ENCODE results near the gene KCNAB2. TPM values are rescaled to one million over a fixed set of nuclear protein-coding genes. Genes with fewer than 3 reads are reported as not detected.

KCNAB2 gene
- total and polyA plus RNA-seq, 2 donors (not counting 1 experiment from before 2014, with no cell fraction given), result 90.7 to 143 TPM

DNA sequence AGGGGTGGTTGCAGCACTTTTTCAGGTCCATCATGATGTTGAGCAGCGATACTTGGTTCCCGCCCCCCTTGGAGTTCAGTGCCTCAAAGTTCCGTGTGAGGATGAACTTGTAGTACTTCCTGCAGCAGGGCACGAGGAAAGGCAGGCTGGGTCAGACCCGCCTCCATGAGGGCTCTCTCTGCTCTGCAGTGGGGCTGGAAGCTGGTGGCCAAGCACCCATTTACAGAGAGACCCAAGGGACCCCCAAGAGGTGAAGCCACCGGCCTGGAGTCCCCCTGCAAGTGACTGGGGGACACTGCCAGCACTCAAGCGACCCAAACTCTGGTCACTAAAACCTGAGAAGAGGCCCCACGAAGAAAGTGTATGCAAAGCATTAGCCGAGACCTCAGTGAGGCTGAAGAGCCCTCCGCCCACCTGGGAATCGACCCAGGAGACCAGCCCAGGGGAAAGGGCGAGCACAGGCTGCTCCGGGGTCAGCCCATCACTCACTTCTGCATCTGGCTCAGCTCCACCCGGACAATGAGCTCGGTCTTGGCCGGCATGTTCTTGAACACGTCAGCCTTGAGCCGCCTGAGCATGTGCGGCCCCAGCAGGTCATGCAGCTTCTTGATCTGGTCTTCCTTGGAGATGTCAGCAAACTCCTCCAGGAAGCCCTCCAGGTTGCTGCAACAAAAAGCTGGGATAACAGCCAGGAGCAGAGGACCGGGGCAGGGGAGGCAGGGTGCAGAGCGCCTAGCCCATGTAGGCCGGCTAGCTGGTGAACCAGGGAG lies 89.2 kb downstream of the KCNAB2 start:
- H3K4me3 ChIP-seq (ENCODE audit: control extremely low read depth in 1 of 5, extremely low read depth in 1 of 5, insufficient read depth in 1 of 5, low read depth in 2 of 5, low read length in 4 of 5), result no peak overlapping the region
- H3K4me2 ChIP-seq (replicated peaks; ENCODE audit: low read depth, low read length, poor library complexity, severe bottlenecking), result no peak overlapping the region
- H3K36me3 ChIP-seq (replicated peaks in 1 of 2; ENCODE audit: control extremely low read depth in 1 of 2, control insufficient read depth in 1 of 2, extremely low read depth in 1 of 2, insufficient read depth in 2 of 2, low read length in 1 of 2), result no peaks in the 10 kb centered on the region
- POLR2A ChIA-PET, result no interaction called here
- H3K9ac ChIP-seq (ENCODE audit: low read length), result no peak overlapping the region
- no peaks in the 10 kb centered on the region for H4K20me1 ChIP-seq (ENCODE audit: control insufficient read depth, insufficient read depth, low read length, poor library complexity, severe bottlenecking)
- TF ChIP-seq, protein P1, sequence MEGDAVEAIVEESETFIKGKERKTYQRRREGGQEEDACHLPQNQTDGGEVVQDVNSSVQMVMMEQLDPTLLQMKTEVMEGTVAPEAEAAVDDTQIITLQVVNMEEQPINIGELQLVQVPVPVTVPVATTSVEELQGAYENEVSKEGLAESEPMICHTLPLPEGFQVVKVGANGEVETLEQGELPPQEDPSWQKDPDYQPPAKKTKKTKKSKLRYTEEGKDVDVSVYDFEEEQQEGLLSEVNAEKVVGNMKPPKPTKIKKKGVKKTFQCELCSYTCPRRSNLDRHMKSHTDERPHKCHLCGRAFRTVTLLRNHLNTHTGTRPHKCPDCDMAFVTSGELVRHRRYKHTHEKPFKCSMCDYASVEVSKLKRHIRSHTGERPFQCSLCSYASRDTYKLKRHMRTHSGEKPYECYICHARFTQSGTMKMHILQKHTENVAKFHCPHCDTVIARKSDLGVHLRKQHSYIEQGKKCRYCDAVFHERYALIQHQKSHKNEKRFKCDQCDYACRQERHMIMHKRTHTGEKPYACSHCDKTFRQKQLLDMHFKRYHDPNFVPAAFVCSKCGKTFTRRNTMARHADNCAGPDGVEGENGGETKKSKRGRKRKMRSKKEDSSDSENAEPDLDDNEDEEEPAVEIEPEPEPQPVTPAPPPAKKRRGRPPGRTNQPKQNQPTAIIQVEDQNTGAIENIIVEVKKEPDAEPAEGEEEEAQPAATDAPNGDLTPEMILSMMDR (IDR thresholded peaks at IDR 0.05), result no peak
- no peak for TF ChIP-seq EZH2 (IDR thresholded peaks at IDR 0.05; ENCODE audit: borderline replicate concordance, insufficient read depth, low read depth, low read length, poor library complexity, severe bottlenecking)
- no peak overlapping the region for H3K4me3 Mint-ChIP-seq
- H3K9me3 ChIP-seq (ENCODE audit: control extremely low read depth in 1 of 3, control insufficient read depth in 2 of 3, insufficient read depth in 1 of 3, low read length in 2 of 3), result peaks cover 0 to 17% (median 0%) of the 10 kb centered on the region in 3 donors
- H3K27ac Mint-ChIP-seq, result no peak overlapping the region
- CTCF ChIA-PET, result no interaction called here
- intact Hi-C loops (cut with micrococcal nuclease), result no loop called here
- no peaks in the 10 kb centered on the region for H3K79me2 ChIP-seq (ENCODE audit: control insufficient read depth, insufficient read depth, low read length)
- DNase-seq (no peak), ATAC-seq (ENCODE audit: low read depth) (no peak)
- peaks cover 8% of the 10 kb centered on the region for H3K9me3 Mint-ChIP-seq (ENCODE audit: insufficient read depth)
- H3K27me3 Mint-ChIP-seq, result peaks cover 3% of the 10 kb centered on the region
- H2AFZ ChIP-seq (ENCODE audit: insufficient read depth, low read depth, low read length, poor library complexity, severe bottlenecking), result no peak overlapping the region
- no peaks in the 10 kb centered on the region for H3K4me1 Mint-ChIP-seq
- no peaks in the 10 kb centered on the region for H3K27me3 ChIP-seq (replicated peaks in 1 of 4; ENCODE audit: control extremely low read depth in 1 of 4, control insufficient read depth in 3 of 4, insufficient read depth in 4 of 4, low read length in 3 of 4)
- H3K27ac ChIP-seq (ENCODE audit: low read length in 2 of 2), result no peak overlapping the region
- no peaks in the 10 kb centered on the region for H3K4me1 ChIP-seq (ENCODE audit: control insufficient read depth in 2 of 2, insufficient read depth in 2 of 2, low read length in 2 of 2)
- WGBS (ENCODE audit: insufficient coverage), result 90% methylated on average over 22 of the region's 22 CpGs

GRCh38 chr1:6136516-6137220 lies 91.0 kb downstream of the KCNAB2 start:
- intact Hi-C loops (cut with micrococcal nuclease), result no loop called here
- H3K27ac Mint-ChIP-seq, result no peak overlapping the region
- DNase-seq (no peak), ATAC-seq (ENCODE audit: low read depth) (no peak)
- H3K4me1 ChIP-seq (ENCODE audit: control insufficient read depth in 2 of 2, insufficient read depth in 2 of 2, low read length in 2 of 2), result no peaks in the 10 kb centered on the region
- no peaks in the 10 kb centered on the region for H3K27me3 ChIP-seq (replicated peaks in 1 of 4; ENCODE audit: control extremely low read depth in 1 of 4, control insufficient read depth in 3 of 4, insufficient read depth in 4 of 4, low read length in 3 of 4)
- TF ChIP-seq, protein P1 (IDR thresholded peaks at IDR 0.05), result no peak
- no peak for TF ChIP-seq EZH2 (IDR thresholded peaks at IDR 0.05; ENCODE audit: borderline replicate concordance, insufficient read depth, low read depth, low read length, poor library complexity, severe bottlenecking)
- WGBS (ENCODE audit: insufficient coverage), result 91% methylated on average over 12 of the region's 16 CpGs
- H3K4me1 Mint-ChIP-seq, result no peaks in the 10 kb centered on the region
- CTCF ChIA-PET, result no interaction called here
- H3K9me3 Mint-ChIP-seq (ENCODE audit: insufficient read depth), result peaks cover 8% of the 10 kb centered on the region
- no peak overlapping the region for H2AFZ ChIP-seq (ENCODE audit: insufficient read depth, low read depth, low read length, poor library complexity, severe bottlenecking)
- H3K79me2 ChIP-seq (ENCODE audit: control insufficient read depth, insufficient read depth, low read length), result no peaks in the 10 kb centered on the region
- no peak overlapping the region for H3K4me3 Mint-ChIP-seq
- H3K9ac ChIP-seq (ENCODE audit: low read length), result no peak overlapping the region
- no peak overlapping the region for H3K4me3 ChIP-seq (ENCODE audit: control extremely low read depth in 1 of 5, extremely low read depth in 1 of 5, insufficient read depth in 1 of 5, low read depth in 2 of 5, low read length in 4 of 5)
- no peaks in the 10 kb centered on the region for H4K20me1 ChIP-seq (ENCODE audit: control insufficient read depth, insufficient read depth, low read length, poor library complexity, severe bottlenecking)
- POLR2A ChIA-PET, result no interaction called here
- no peaks in the 10 kb centered on the region for H3K36me3 ChIP-seq (replicated peaks in 1 of 2; ENCODE audit: control extremely low read depth in 1 of 2, control insufficient read depth in 1 of 2, extremely low read depth in 1 of 2, insufficient read depth in 2 of 2, low read length in 1 of 2)
- H3K27me3 Mint-ChIP-seq, result peaks cover 3% of the 10 kb centered on the region
- H3K9me3 ChIP-seq (ENCODE audit: control extremely low read depth in 1 of 3, control insufficient read depth in 2 of 3, insufficient read depth in 1 of 3, low read length in 2 of 3), result peaks cover 0 to 14% (median 0%) of the 10 kb centered on the region in 3 donors
- H3K4me2 ChIP-seq (replicated peaks; ENCODE audit: low read depth, low read length, poor library complexity, severe bottlenecking), result no peak overlapping the region
- H3K27ac ChIP-seq (ENCODE audit: low read length in 2 of 2), result no peak overlapping the region
